Measurements from ENCODE around the gene NEO1.
"Not testable (repeated sequence)": the region's sequence is repeated elsewhere in the genome, so short reads cannot be mapped to it uniquely, and the experiment has no call there.

The NEO1 gene

DNA sequence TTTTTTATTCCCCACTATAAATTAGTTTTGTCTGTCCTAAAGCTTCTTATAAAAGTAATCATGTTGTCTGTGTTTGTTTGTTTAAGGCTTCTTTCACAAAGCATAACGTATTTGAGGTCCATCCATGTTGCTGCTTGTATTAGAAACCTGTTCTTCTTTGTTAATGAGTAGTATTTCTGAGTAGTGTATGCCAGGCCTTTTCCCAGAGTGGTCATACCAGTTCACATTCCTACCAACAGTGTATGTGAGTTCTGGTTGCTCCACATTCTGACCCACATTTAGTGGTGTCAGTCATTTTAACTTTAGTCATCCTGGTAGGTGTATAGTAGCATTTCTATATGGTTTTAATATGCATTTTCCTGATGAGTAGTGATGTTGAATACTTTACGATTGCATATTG is 98.6 kb downstream of the NEO1 start:
- no peak for DNase-seq

DNA sequence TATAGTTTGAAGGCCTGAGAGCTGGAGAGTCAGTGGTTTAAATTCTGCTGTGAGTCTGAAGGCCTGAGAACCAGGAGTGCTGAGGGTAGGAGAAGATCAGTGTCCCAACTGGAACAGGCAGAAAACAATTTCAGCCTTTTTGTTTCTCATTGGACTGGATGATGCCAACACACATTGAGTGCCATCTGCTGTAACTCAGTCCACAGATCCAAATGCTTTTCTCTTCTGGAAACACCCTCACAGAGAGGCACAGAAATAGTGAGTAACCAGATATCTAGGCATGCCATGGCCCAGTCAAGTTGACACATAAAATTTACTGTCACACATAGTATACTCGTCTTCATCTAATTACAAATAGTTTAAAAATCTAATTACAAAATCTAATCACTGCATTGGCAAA is 100.8 kb downstream of the NEO1 start:
- no peak for DNase-seq

DNA sequence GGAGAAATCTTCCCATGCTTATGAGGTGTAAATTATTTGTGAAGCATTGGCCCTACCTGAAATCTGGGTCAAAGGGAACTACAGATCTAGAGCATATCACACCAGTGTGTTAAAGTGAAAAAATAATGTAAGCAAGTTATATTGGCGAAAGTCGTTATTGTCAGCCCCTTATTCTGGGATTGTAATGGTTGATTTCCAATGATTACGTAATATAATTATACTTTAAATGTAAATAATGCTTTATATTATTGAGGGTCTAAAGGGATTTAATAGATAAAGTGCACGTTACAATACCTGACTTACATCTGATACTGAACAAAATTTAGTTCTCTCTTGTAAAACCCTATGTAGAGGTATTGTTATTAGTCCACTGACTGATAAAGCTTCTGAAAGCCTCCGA is 101.2 kb downstream of the NEO1 start:
- DNase-seq = no peak

DNA sequence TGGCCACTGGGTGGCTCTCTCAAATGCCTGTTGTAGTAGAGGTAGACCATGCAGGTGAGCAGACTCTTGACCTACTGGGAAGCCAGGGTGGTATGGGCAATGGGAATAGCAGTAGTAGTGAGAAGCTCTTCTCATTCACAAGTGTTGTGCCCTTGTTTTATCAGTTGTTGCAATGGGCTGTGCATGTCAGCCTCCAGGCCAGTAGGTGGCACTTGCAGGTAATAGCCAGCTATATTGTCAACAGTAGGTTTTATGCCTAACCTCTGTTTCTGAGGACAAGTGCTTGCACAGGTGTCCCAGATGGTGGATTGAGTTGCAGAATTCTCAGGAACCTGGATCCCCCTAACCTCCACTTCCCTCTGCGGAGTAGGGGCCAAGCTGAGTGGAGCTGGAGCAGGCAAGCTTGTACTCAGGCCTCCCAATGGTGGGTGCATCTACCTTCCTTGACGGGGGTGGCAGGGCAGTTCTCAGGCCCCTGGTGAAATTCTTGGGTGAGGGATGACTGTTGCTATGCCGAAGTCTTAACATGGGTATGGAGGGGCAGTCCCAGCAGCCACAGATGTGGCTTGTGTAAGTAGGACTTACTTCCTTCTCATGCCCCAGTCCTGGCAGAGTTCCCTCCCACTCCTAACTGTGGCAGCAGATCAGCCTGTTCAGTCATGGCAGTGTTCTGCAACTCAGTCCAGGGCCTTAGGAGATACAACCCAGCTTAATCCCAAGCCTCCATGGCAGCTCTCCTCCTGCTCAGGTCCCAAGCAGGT is 104.3 kb downstream of the NEO1 start:
- DNase-seq = no peak

DNA sequence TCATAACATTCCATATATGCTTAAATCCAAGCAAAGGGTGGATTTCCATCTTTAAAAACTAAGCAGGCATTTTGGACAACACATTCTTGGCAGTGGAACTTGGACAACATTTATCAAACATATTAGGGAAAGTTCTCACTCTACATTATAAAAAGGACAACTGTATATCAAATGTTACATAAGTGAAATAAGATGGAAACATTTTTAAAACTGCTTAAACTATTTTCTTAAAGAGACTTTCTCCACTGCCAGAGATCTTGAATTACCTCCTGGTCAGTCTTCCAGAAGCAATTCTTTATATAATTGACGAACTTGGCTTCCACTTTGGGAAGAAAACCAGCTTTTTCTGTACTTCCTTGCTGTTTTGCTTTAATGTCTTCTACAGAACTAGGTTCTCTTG is 109.3 kb downstream of the NEO1 start:
- DNase-seq = no peak

DNA sequence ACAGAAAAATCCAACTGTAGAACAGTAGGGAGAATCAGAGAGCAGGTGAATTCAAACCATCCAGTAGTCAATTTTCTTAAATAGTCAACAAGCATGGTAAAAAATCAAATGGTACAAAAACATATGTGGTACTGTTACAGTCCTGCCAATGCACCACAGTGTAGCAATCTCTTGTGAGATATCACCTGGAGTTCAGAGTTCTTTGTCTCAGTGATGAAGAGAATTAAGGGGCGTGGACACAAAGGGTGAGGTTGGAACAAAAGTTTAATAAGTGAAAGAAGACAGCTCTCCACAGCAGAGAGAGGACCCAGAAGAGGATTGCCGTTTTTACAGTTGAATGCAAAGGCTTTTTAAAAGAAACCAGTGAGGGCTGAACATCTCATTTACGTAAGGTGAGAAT is 113.2 kb downstream of the NEO1 start:
- DNase-seq = no peak

DNA sequence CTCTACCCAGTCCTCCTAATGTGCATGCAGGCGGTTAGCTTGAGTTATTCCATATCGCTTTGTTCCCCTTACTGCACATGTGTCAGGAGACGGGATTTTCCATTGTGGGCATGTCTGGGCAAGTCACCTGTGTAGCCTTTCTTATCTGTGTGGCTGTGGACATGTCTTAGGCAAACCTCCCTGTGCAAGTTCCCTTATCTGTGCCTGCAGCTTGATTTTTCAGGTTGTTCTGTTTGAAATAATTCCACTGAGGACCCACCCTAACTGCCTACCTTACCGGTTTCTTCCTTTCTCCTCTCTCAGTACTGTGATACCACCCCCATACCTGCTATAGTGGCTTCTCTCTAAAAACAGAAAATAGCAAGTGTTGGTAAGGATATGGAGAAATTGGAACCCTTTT is 113.6 kb downstream of the NEO1 start:
- no peak for DNase-seq

DNA sequence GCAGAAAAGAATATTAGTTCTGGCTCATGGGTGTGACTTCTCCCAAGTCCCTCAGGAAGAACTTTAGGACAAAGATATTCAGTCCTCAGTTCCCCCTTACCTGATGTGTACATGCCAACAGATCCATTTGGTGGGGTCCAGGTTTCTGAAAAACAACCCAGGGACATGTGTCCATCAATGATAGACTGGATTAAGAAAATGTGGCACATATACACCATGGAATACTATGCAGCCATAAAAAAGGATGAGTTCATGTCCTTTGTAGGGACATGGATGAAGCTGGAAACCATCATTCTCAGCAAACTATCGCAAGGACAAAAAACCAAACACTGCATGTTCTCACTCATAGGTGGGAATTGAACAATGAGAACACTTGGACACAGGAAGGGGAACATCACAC is 114.4 kb downstream of the NEO1 start:
- DNase-seq = not testable (repeated sequence)

DNA sequence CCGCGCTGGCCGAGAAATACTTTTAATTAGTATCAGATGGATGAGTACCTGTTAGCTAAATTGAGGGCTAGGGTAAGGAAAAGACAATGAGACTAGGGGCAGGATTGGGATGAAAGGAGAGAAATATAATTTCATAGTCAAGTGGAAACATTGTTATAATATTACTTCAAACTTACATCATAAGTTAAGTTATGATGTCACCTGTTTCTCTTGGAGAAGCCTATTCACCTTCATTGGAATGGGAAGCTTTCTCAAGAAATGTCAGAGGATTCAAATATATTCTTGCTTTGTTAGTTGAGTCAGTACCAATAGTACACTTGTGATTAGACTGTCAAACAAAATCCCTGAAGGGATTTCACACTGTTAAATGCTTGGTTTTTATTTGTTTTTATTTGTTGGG is 116.2 kb downstream of the NEO1 start:
- no peak for DNase-seq

DNA sequence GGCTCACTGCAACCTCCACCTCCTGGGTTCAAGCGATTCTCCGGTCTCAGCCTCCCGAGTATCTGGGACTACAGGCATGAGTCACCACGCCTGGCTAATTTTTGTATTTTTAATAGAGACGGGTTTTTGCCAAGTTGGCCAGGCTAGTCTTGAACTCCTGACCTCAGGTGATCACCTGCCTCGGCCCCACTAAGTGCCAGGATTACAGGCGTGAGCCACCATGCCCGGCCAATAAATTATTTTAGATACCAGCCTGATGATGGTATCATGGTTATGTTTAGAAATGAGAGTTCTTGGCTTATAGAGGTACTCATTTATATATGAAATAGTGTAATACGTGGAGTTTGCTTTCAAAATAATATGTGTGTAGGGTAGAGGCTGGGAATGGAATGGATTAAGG is 119.4 kb downstream of the NEO1 start:
- DNase-seq = no peak

DNA sequence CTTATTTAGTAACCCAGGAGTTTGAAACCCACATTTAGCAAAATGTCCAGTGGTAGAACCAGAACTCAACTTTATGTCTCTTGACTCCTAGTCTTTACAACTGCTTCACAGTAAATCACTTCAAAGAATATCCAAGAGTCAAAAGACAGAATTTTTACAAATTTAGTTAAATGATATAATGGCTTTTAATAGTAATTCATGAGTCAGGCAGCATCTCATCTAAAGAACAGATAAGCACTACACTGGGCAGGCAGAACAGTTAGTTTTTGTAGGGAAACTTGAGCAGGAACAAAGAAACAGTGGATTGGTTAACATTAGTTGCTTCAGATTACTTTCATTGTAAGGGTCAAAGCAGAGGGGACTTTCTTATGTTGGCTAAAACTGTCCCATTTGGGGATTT is 120.2 kb downstream of the NEO1 start:
- DNase-seq = no peak

DNA sequence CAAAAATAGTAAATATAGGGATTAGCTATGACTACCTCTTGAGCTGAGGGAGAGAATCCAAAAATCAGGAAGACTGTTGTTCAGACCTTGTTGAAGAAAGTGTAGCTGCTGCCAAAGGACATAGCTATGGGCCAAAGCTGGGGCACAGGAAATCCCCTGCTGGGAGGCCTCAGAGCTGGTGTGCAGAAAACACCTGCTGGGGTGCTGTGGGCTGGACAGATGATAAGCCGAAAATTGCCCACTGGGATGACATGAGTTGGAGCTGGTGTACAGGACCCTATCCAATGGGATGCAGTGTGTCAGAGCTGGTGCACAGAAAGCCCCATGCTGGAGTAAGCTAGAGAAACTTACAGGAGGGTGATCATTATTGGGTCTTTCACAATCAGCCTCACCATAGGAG is 121.9 kb downstream of the NEO1 start:
- no peak for DNase-seq

DNA sequence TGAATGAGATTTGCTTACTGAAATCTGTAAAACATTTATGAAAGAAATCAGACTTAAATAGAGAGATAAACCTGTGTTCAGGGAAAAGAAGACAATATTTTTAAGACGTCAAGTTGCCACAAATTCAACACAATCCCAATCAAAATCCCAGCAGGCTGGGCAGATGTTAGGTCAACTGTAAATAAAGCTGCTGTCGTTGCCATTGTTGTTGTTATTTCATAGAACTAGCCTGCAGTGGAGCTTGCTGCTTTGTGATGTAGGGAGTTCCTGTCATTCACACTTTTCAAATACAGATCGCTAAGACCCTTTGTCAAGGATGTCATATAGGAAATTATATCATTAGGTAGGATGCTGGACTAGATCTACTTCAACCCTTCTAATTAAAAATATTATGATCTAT is 123.1 kb downstream of the NEO1 start:
- DNase-seq = no peak

DNA sequence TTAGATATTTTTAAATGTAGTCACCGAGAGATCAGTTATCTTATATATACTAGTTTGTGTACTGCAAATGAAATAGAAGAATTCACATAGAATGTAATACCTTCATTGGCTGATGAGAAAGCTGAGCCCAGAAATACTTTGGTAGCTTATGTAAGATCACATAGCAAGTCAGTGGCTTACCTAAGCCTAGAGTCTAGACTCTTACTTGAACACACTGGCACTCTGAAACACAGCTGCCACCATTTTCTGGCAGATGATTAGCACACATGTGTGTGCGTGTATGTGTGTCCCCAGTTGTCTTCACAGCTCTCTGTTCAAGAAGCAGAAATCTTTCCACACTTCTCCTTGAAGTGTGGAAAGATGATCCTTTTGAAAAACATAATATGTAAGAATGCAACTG is 124.3 kb downstream of the NEO1 start:
- DNase-seq = no peak

DNA sequence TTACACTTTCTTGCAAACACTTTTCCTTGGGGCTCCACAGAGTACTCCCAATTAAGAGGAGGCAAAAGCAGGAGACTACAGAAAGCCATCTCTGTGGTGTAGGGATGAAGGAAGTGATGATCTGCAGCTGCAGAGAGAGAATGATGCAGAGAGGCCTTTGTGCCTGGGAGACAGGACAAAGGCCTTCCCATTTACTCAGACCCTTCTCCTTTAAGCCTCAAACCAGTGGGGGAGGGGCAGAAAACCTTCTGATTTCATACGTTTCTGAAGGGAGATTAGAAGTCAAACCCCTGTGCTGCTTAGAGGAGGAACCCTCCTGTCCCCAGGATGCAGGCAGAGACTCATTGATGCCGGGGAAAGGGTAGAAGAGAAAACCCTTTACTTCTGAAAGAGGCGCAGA is 130.8 kb downstream of the NEO1 start:
- DNase-seq = no peak

DNA sequence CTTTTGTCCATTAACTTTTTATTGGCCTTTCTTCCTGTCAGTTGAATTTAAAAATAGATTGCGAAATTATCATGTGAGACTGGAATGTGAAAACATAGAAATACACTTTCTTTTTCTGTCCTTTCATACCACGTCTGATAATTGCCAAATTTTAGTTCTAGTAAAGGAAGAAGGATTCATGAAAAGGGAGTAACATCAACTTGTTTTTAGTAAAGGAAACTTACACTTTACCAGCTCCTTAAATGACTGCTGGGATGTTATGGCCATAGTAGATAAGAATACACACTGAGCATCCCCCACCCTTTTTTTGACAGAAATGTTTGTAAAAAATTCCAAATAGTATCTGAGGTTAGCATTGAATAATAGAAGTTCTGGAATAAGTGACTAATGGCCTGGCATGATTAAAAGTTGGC is 137.9 kb downstream of the NEO1 start:
- DNase-seq = no peak

DNA sequence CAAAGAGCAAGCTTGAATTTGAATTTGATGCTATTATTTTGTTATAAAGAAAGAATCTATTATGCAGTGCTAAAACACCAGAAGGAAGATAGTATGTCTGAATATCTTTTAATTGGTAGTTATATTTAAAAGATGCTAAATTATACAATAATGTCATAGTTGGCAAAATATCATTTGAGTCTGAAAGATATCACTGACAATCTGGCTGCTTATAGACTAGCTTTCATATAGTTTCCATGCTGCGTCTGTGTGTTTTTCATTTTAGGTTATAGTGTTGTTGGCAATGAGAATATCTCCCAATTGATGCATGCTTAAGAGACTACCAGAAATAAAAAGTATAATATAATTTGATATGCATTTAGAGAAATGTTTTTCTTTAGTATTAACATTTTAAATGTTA is 142.9 kb downstream of the NEO1 start:
- no peak for DNase-seq

DNA sequence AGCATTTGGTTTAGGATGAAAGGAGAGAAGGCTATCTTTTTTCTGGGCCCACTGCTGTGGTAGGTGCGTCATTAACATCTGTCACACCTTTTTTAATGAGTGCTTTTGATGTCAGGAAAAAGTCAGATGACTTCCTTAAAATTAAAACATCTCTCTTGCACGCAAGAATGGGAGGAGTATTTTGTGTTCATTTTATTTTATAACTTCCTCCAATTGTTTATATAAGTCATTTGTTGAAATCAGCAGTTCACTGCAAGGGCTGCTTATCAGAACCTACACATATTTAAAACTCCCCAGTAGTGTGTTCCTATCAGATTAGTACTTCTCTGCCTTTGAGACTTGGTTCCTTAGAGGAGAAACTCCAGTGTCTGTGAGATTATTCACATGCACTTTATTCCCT is 143.8 kb downstream of the NEO1 start:
- no peak for DNase-seq

DNA sequence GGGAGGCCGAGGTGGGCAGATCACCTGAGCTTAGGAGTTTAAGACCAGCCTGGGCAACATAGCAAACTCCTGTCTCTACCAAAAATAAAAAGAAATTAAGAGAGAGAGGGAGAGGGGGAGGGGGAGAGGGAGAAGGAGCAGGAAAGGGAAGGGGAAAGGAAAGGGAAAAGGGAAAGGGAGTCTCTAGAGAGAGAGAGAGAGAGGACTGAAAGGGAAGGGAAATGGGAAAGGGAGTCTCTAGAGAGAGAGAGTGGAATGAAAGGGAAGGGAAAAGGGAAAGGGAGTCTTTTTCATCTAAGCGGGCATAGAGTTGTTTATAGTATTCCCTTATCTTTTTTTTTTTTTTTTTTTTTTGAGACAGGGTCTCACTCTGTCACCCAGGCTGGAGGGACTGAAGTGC is 148.1 kb downstream of the NEO1 start:
- DNase-seq = no peak

DNA sequence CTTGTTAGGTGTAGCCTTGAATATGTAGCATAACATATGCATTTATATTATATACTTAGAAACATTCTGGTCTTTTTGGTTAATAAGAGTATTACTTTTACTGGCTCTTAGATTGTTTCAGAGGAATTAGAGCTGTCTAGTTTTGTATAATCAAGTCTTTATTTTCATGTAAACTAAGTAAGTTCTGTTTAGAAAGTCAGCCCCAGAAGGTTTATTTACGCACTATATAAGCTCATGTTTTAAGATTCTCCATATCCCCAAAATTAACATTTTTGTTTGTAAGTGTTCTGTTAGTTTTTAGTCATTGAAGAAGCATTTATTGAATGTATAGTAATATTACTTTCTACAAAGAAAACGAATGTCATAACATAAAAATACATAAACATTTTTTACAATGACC is 158.4 kb downstream of the NEO1 start:
- no peak for DNase-seq

DNA sequence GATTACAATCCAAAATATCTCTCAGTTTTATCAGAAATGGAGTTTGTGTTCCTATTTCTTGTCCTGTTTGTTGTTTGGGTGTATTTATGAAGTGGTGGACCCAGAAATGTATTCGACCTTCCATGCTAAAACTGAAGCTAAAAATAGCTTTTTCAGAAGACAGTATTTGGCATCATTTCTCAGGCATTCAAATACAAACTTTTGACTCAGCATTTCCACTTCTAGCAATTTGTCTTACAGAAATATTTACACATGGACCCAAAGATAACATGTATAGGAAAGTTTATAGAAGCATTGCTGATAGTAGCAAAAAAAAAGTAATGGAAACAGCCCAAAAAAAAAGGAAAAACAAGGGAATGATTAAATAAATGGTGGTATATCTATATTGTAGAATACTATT is 160.2 kb downstream of the NEO1 start:
- no peak for DNase-seq

DNA sequence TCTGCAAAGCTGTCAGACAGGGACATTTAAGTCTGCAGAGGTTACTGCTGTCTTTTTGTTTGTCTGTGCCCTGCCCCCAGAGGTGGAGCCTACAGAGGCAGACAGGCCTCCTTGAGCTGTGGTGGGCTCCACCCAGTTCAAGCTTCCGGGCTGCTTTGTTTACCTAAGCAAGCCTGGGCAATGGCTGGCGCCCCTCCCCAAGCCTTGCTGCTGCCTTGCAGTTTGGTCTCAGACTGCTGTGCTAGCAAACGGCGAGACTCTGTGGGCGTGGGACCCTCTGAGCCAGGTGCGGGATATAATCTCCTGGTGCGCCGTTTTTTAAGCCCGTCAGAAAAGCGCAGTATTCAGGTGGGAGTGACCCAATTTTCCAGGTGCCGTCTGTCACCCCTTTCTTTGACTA is 169.2 kb downstream of the NEO1 start:
- not testable (repeated sequence) for DNase-seq

DNA sequence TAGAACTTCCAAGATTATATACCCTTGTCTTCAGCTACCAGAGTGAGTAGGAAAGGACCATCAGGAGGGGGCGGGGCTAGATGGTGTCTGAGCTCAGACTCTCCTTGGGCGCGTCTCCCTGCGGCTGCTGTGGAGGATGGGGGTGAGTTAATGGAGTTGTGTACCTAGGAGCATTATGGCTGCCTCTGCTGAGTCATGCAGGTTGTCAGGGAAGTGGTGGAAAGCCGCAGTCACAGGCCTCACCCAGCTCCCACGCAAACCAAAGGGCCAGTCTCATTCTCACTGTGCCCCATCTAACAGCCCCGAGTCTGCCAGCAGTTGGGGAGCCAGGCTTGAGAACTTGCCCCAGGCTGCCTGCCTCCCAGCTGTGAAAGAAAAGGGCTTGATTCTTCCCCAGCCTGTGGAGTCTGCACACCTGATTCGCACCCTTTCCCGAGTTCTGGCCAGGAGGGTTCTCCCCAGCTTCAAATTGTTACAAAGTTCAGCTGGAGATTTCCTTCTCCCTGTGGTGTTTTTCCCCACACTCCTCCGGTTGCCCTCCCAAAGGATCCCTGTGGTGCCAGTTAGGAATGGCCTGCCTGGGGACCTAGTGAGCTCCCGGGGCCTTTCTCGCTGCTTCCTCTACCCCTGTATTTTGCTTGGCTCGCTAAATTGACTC is 173.2 kb downstream of the NEO1 start:
- peak in 1 of 2 experiments; percentile 12 for DNase-seq

DNA sequence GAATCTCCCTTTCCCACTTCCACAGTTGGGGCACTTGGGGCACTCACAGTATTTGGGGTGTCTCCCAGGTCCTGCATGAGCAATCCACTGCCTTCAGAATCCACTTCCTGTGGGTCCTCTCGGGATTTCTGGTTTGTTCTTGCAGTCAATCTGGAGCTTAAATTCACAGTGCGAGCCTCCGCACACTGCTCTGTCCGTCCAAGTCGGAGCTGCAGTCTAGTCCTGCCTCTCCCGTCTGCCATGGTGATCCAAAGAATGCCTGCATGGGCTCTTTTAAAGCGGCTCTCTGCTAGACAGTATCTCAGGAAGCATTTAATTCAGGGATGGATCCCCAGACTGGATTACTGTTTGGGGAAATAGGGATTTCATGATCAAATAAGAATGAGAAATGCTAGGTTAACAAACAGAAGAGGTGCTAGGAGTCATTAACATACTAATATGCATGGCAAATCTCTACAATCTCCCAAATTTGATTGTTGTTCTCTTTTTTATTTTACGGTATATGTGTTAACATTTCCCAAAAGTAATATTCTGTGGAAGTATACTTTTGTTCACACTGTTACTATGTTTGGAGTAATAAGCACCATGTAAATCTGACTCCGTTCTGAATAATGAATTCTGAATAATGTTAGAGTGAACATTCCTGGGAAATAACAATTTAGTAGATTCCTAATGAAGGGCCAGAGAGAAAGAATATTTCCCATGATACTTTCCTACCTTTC is 174.0 kb downstream of the NEO1 start:
- DNase-seq = no peak

Data from stimulated activated CD4-positive, alpha-beta T cell treated with anti-CD3 and anti-CD28 coated beads, Interleukin-4, amount 100 ng/mL, for 4 hours (primary cell).